HEK293T (cell line): ENCODE data around the gene MYO9A.
A peak's percentile ranks its signal among the peaks of the same experiment; 100 is the strongest.

ENCODE experiments used
- CTCF ChIA-PET: fragments of 350-600 bp; formaldehyde crosslinking; extraction: SDS; loops from one replicate; lab custom pipeline; 2021; ENCODE audit warnings: antibody characterized with exemption, inconsistent platforms; lab: Yijun Ruan, JAX
- POLR2A ChIA-PET: fragments of 350-600 bp; formaldehyde crosslinking; extraction: SDS; loops from one replicate; lab custom pipeline; 2020; ENCODE audit warnings: antibody characterized with exemption, inconsistent platforms; lab: Yijun Ruan, JAX
- DNase-seq: peaks from one replicate; pipeline ENCODE4 v3.0.0; 2012; ENCODE audit warnings: mixed read lengths; ENCODE audit errors: extremely low spot score
- ARNT ChIP-seq: fragments of 450-650 bp; IDR thresholded peaks from 2 replicates; pipeline ENCODE4 v1.6.1; 2017; ENCODE audit warnings: mild to moderate bottlenecking
- BHLHE40 ChIP-seq: fragments of 450-650 bp; IDR thresholded peaks from 2 replicates; pipeline ENCODE4 v1.6.1; 2016; ENCODE audit warnings: mild to moderate bottlenecking, moderate library complexity, borderline replicate concordance
- CTBP1 ChIP-seq: fragments of 450-650 bp; IDR thresholded peaks from 2 replicates; pipeline ENCODE4 v1.6.1; 2016; ENCODE audit warnings: borderline replicate concordance
- ELF4 ChIP-seq: fragments of 450-650 bp; IDR thresholded peaks from 2 replicates; pipeline ENCODE4 v1.6.1; 2017; ENCODE audit warnings: antibody characterized with exemption
- FOXA1 ChIP-seq: fragments of 450-650 bp; IDR thresholded peaks from 2 replicates; pipeline ENCODE4 v1.6.1; 2016; ENCODE audit warnings: mild to moderate bottlenecking
- FOXK2 ChIP-seq: fragments of 450-650 bp; IDR thresholded peaks from 2 replicates; pipeline ENCODE4 v1.6.1; 2016; ENCODE audit warnings: mild to moderate bottlenecking
- FOXM1 ChIP-seq: fragments of 450-650 bp; IDR thresholded peaks from 2 replicates; pipeline ENCODE4 v1.6.1; 2017; ENCODE audit warnings: mild to moderate bottlenecking, borderline replicate concordance
- HDGF ChIP-seq: fragments of 450-650 bp; IDR thresholded peaks from 2 replicates; pipeline ENCODE4 v1.6.1; 2017; ENCODE audit warnings: antibody characterized with exemption, borderline replicate concordance
- L3MBTL2 ChIP-seq: fragments of 450-650 bp; conservative IDR thresholded peaks from 2 replicates; pipeline ENCODE4 v1.6.1; 2016; ENCODE audit warnings: mild to moderate bottlenecking
- LEF1 ChIP-seq: fragments of 450-650 bp; IDR thresholded peaks from 2 replicates; pipeline ENCODE4 v1.6.1; 2017; ENCODE audit warnings: mild to moderate bottlenecking, borderline replicate concordance
- NFRKB ChIP-seq: fragments of 450-650 bp; IDR thresholded peaks from 2 replicates; pipeline ENCODE4 v1.6.1; 2016; ENCODE audit warnings: mild to moderate bottlenecking, moderate library complexity
- SP1 ChIP-seq: fragments of 450-650 bp; IDR thresholded peaks from 2 replicates; pipeline ENCODE4 v1.6.1; 2017
- SUZ12 ChIP-seq: fragments of 450-650 bp; IDR thresholded peaks from 2 replicates; pipeline ENCODE4 v1.6.1; 2016; ENCODE audit warnings: mild to moderate bottlenecking
- TARDBP ChIP-seq: fragments of 450-650 bp; IDR thresholded peaks from 2 replicates; pipeline ENCODE4 v1.6.1; 2016
- ZNF384 ChIP-seq: fragments of 450-650 bp; IDR thresholded peaks from 2 replicates; pipeline ENCODE4 v1.6.1; 2016
- TF ChIP-seq, protein P1 (sequence below): fragments of 450-650 bp; IDR thresholded peaks from 2 replicates; pipeline ENCODE4 v1.6.1; 2016

MYO9A gene

DNA sequence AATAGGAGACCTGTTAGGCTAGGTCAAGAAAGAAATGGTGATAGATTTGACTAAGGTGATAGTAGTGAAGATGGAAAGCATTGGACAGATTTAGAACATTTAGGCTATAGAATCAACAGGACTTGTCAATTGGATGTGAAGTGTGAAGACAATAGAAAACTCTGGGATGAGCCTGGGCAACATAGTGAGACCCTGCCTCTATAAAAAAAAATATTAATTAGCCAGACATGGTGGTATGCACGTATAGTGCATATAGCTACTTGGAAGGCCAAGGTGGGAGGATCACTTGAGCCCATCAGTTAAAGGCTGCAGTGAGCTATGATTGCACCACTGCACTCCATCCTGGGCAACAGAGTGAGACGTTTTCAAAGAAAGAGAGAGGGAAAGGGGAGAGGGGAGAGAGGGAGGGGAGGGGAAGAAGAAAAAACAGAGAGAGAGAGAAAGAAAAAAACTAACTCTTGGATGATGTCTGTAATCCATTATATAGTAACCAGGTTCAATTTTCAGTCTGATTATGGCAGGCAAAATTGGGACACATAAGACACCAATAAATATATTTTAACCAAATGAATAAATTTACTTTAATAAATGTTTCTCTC is 9.9 kb upstream of the MYO9A start:
- CTCF ChIA-PET, result no interaction called here
- POLR2A ChIA-PET, result interaction anchor here (1.2 to 2.5 kb wide), 2 partner anchors 8 to 10 kb away, joined by 4 to 18 read pairs; partner anchors contain the start of genes MYO9A and SENP8
- TF ChIP-seq SP1 (no peak), L3MBTL2 (no peak), ARNT (no peak), ZNF384 (no peak), CTBP1 (no peak), NFRKB (no peak), LEF1 (no peak), FOXA1 (no peak), ELF4 (no peak), HDGF (no peak), TARDBP (no peak), FOXK2 (no peak), FOXM1 (no peak), SUZ12 (no peak), BHLHE40 (no peak)
- TF ChIP-seq, protein P1, sequence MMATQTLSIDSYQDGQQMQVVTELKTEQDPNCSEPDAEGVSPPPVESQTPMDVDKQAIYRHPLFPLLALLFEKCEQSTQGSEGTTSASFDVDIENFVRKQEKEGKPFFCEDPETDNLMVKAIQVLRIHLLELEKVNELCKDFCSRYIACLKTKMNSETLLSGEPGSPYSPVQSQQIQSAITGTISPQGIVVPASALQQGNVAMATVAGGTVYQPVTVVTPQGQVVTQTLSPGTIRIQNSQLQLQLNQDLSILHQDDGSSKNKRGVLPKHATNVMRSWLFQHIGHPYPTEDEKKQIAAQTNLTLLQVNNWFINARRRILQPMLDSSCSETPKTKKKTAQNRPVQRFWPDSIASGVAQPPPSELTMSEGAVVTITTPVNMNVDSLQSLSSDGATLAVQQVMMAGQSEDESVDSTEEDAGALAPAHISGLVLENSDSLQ, result no peak

DNA sequence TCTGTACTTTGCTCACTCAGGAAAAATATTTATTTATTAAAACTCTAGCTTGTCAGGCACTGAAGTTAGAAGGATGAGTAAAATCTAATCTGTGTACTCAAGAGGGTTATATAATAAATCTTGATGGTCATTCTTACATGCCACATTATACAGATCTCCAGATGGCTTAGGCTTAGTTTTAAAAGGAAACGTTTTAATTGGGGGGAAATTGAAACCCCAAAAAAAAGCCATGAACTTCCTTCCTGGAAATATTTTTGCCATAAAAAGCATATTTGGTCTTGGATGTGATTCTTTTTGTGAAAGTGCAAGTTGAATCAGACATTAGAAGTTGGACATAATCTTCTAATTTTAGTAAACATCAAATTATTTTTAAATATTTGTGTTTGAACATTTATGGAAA is 6.3 kb upstream of the MYO9A start:
- DNase-seq, result no peak
- TF ChIP-seq TARDBP, result no peak
- TF ChIP-seq BHLHE40, result no peak
- no peak for TF ChIP-seq FOXM1
- ChIA-PET POLR2A (no interaction called here), CTCF (no interaction called here)

More for the DNA sequence above, 9.9 kb upstream of the MYO9A start:
- DNase-seq, result no peak

DNA sequence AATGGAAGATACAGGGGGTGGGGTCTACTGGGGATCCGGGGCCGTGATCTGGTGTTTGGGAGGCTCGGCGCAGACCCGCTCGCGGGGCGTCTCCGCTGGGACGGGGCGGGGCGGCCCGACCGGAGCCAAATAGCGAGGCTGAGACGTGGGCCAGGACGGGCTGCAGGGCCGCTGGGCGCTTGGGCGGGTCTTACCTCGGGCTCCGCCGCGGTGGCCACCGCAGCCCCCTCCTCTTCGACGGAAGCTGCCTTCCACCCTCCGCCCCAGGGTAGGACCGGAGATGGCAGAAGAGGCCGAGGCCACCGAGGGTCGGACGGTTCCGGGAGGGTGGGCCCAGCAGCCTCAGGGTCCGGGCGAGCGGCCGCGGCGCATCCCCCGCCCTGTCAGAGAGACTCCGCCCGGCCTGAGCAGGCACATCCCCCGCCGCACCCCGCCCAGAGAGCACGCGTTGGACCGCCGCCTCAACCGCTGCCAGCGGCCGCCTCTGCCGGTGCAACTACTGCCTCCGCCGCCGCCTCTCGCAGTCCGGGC is 399 bp downstream of the MYO9A start:
- DNase-seq, result peak; percentile 61
- CTCF ChIA-PET, result interaction anchor here (0.6 kb wide), 1 partner anchor 363 kb away, joined by 3 read pairs; no protein-coding TSS in a partner anchor
- POLR2A ChIA-PET, result interaction anchor here (0.6 to 2.3 kb wide), 18 partner anchors 10 to 1947 kb away, joined by 3 to 18 read pairs (median 4); partner anchors contain the start of gene PKM
- no peak for TF ChIP-seq ELF4
- no peak for TF ChIP-seq L3MBTL2
- TF ChIP-seq CTBP1, result no peak
- TF ChIP-seq, protein P1, result no peak
- TF ChIP-seq SUZ12, result no peak
- TF ChIP-seq NFRKB, result no peak
- TF ChIP-seq ARNT, result no peak
- TF ChIP-seq SP1, result no peak
- no peak for TF ChIP-seq ZNF384
- no peak for TF ChIP-seq HDGF
- no peak for TF ChIP-seq TARDBP
- no peak for TF ChIP-seq FOXK2
- no peak for TF ChIP-seq FOXM1
- TF ChIP-seq FOXA1, result no peak

DNA sequence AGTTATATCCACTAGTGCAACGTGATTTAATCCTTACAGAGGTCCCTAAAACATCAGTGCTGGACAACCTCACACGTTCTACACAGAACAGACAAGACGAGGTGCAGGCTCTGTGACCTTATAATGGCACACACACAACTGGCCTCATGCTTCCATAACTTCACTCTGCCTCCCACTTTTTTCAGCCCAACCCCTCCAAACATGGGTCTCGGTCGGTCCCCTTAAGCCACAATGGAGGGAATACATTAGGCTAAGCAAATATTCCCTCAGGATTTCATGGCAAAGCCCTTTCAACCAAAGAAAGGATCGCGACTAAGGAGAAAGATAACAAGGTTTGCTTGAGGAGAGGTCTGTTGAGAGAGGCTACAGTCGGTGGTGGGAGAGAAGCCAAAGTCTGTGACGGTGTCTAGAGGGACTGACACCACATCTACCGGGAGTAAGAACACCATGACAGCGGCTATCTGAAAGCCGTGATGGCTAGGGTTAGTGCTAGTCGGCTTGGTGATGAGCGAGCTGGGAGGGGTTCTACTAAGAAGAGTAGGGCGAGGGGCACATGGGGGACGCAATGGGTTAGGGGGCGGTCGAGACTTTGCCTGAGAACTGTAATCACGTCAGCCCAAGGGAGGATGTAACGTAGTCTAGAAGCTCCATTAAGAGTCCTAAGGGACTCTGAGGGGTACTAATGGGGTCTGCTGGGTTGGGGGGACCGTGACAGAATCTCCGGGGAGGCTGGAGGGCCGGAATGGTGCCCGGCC is 1.0 kb downstream of the MYO9A start:
- POLR2A ChIA-PET, result interaction anchor here (1.2 to 2.3 kb wide), 5 partner anchors 11 to 114 kb away, joined by 4 to 18 read pairs (median 6); partner anchors contain the start of gene PKM
- DNase-seq, result peak; percentile 22
- CTCF ChIA-PET, result no interaction called here
- TF ChIP-seq L3MBTL2 (0 out of 2 replicates have a peak, but pooled peaks have one; percentile 26), ELF4 (no peak)

DNA sequence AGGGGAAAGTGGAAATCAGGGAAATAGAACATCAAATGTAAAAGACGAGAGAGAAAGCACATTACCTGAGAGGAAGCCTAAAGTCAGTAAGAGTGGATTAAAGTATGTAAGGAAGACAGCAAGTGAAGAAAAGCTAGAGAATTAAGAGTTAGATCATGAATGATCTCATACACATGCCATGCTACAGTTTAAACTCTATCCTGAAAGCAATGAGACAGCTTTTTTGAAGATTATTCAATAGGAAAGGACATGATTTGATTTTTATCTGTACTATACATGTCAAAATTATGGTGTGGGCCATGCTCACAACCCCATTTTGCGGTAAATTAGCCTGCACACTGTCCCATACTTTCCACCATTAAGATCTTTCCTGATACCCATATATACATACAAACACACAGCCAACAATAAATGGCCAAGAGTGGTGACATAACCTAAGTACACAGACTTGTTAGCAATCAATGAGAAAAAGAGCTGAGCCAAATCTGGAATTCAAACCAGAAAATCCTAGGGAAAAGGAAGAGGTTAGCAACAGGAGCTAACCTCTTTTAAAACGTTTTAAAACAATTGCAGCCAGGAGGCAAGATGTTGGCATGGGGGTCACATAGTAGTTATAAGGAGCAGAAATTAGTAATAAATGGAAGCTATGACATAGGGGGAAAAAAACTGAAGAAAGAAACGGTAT is 4.5 kb downstream of the MYO9A start:
- ChIA-PET CTCF (no interaction called here), POLR2A (interaction anchor here (1.5 kb wide), 1 partner anchor 118 kb away, joined by 5 read pairs; the partner anchor contains the start of gene PKM)

More for the DNA sequence above, 4.5 kb downstream of the MYO9A start:
- no peak for DNase-seq
- TF ChIP-seq, protein P1, result no peak
- no peak for TF ChIP-seq FOXA1
- no peak for TF ChIP-seq FOXK2
- no peak for TF ChIP-seq FOXM1
- no peak for TF ChIP-seq BHLHE40
- no peak for TF ChIP-seq ZNF384
- TF ChIP-seq LEF1, result no peak
- no peak for TF ChIP-seq CTBP1
